Posterior cingulate gyrus (tissue), 11 donors: ENCODE measurements around the gene GMPR.
"Not testable (repeated sequence)": the region's sequence is repeated elsewhere in the genome, so short reads cannot be mapped to it uniquely, and the experiment has no call there.

Experiments
- DNase-seq, 10 donors: peaks; one replicate each; pipeline versions ENCODE4 v3.0.0 to v3.0.0-alpha.2; 2020 to 2021; ENCODE audit warnings: mixed read lengths in 3 of 10
- intact Hi-C: fragments of 100-400 bp; cut with DNase I; formaldehyde crosslinking; loops from one replicate; pipeline ENCODE4 v1.15.1; 2023

GMPR gene

GRCh38 chr6:16244446-16244845, 6.1 kb downstream of the GMPR start:
- intact Hi-C loops = no loop called here
- DNase-seq = no peak

GRCh38 chr6:16244869-16245451, 6.6 kb downstream of the GMPR start:
- DNase-seq = no peak
- intact Hi-C loops = no loop called here

- DNase-seq = no peak
- intact Hi-C loops = no loop called here
Observed at GRCh38 chr6:16248271-16248853, 10.0 kb downstream of the GMPR start.

- intact Hi-C loops = no loop called here
- no peak for DNase-seq
Observed at GRCh38 chr6:16249971-16250370, 11.6 kb downstream of the GMPR start.

- intact Hi-C loops = no loop called here
- DNase-seq = no peak
Observed at GRCh38 chr6:16251706-16252105, 13.3 kb downstream of the GMPR start.

- intact Hi-C loops = no loop called here
- peak in 3 of 10 donors; percentile 20 to 91 (median 78) for DNase-seq
Observed at GRCh38 chr6:16252686-16253299, 14.4 kb downstream of the GMPR start.

GRCh38 chr6:16253399-16254144, 15.2 kb downstream of the GMPR start:
- DNase-seq = no peak
- intact Hi-C loops = no loop called here

- intact Hi-C loops = no loop called here
- DNase-seq = no peak
Observed at GRCh38 chr6:16254535-16254934, 16.1 kb downstream of the GMPR start.

GRCh38 chr6:16256781-16257180, 18.4 kb downstream of the GMPR start:
- no peak for DNase-seq
- intact Hi-C loops = no loop called here

- intact Hi-C loops = no loop called here
- DNase-seq = peak in 4 of 10 donors; percentile 20 to 89 (median 34)
Observed at GRCh38 chr6:16257999-16258708, 19.8 kb downstream of the GMPR start.

GRCh38 chr6:16258709-16259075, 20.3 kb downstream of the GMPR start:
- intact Hi-C loops = no loop called here
- no peak for DNase-seq

- intact Hi-C loops = not testable (repeated sequence)
Observed at GRCh38 chr6:16259604-16260003, 21.2 kb downstream of the GMPR start.

GRCh38 chr6:16260602-16261001, 22.2 kb downstream of the GMPR start:
- DNase-seq, intact Hi-C loops: not testable (repeated sequence)

More at GRCh38 chr6:16259604-16260003, 21.2 kb downstream of the GMPR start:
- not testable (repeated sequence) for DNase-seq

GRCh38 chr6:16262773-16263172, 24.4 kb downstream of the GMPR start:
- intact Hi-C loops, DNase-seq: not testable (repeated sequence)

GRCh38 chr6:16263464-16264099, 25.2 kb downstream of the GMPR start:
- DNase-seq, intact Hi-C loops: not testable (repeated sequence)

GRCh38 chr6:16264785-16265184, 26.4 kb downstream of the GMPR start:
- intact Hi-C loops = no loop called here
- DNase-seq = no peak

- intact Hi-C loops = no loop called here
- no peak for DNase-seq
Observed at GRCh38 chr6:16265351-16266341, 27.3 kb downstream of the GMPR start.

GRCh38 chr6:16267428-16268263, 29.3 kb downstream of the GMPR start:
- intact Hi-C loops = no loop called here
- DNase-seq = no peak
